GM13977 (cell line): ENCODE data around the gene IRF8.
A peak's percentile ranks its signal among the peaks of the same experiment; 100 is the strongest.

ENCODE experiments used
- DNase-seq: peaks from one replicate; pipeline ENCODE4 v3.0.0; 2012; ENCODE audit warnings: low spot score
- in situ Hi-C: fragments of 300-500 bp; cut with MboI; formaldehyde crosslinking; loops from one replicate; pipeline ENCODE4 v1.12.0; 2022; ENCODE audit warnings: low sequenced_read_pairs, low pct_unique_long_range_greater_than_20kb, mixed read lengths, inconsistent platforms; ENCODE audit not compliant: unreplicated experiment
- TF ChIP-seq, protein P1 (sequence below): IDR thresholded peaks from 2 replicates; pipeline ENCODE4 v1.5.1; 2012; ENCODE audit warnings: mild to moderate bottlenecking, control low read depth; ENCODE audit not compliant: insufficient read depth; ENCODE audit errors: extremely low read depth, missing control alignments

The IRF8 gene

DNA sequence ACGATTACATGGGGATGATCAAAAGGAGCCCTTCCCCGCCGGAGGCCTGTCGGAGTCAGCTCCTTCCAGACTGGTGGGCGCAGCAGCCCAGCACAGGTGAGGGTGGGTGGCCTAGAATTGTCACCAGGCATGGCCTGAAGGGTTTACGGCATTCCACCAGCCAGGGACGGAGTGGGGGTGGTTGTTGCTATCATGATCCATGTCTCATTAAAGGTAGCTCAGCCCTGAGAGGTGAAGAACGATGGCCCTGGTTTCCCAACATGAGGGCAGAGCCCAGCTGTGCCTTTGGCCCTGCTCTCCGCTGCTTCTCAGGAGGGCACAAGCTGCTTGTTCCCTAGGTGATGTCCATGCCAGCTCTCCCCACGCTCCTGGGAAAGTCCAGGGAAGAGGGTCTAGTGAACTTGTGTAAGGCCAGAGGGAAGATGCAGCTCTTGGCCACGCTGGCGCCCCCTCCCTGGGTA, 14.2 kb downstream of the IRF8 start:
- TF ChIP-seq, protein P1, sequence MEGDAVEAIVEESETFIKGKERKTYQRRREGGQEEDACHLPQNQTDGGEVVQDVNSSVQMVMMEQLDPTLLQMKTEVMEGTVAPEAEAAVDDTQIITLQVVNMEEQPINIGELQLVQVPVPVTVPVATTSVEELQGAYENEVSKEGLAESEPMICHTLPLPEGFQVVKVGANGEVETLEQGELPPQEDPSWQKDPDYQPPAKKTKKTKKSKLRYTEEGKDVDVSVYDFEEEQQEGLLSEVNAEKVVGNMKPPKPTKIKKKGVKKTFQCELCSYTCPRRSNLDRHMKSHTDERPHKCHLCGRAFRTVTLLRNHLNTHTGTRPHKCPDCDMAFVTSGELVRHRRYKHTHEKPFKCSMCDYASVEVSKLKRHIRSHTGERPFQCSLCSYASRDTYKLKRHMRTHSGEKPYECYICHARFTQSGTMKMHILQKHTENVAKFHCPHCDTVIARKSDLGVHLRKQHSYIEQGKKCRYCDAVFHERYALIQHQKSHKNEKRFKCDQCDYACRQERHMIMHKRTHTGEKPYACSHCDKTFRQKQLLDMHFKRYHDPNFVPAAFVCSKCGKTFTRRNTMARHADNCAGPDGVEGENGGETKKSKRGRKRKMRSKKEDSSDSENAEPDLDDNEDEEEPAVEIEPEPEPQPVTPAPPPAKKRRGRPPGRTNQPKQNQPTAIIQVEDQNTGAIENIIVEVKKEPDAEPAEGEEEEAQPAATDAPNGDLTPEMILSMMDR, result no peak
- in situ Hi-C loops, result no loop called here
- DNase-seq, result no peak

DNA sequence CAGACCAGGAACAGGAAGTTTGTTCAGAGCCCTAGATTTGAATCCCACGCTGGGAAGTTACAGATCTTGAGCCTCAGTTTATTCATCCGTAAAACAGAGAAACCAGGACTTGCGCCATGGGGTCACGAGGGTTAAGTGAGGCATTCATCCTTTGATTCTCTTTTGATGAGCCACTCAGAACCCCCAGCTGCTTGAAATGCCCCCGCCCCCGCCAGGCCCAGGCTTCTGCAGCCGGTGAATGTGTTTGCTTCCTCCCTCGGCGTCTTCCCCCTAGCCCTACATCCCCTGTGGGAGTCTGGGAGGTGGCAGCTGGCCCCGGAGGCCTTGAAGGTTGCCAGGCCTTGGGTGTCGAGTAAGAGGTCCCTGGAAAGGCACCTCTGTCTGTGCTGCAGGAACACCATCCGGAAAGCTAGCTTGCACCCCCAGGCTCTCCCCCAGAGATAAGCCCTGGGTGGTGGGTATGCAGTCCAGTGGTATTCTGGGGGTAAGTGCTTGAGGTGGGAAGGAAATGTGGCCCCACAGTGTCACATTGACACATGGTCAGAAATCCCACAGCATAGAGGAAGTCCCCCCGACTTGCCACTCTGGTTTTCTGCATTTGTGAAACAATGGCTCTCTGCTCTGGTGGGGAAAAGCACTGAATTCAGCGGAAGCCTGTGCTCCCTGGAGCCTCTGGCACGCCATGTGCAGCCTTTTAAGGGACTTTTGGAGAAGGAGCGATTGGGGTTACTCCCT, 14.9 kb downstream of the IRF8 start:
- in situ Hi-C loops, result no loop called here
- DNase-seq, result no peak
- TF ChIP-seq, protein P1, result no peak

DNA sequence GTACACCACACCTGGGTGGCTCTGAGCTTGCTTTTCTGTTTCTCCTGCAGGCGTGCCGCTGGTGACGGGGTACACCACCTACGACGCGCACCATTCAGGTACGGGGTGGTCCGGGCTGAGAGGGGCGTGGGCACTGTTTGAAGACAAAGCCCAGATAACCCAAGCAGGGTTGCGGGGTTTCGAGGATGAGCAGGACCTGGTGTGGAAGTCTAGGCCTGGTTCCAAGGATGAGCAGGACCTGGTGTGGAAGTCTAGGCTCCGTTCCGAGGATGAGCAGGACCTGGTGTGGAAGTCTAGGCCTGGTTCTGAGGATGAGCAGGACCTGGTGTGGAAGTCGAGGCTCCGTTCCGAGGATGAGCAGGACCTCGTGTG, 15.4 kb downstream of the IRF8 start:
- in situ Hi-C loops, result no loop called here
- TF ChIP-seq, protein P1, result no peak
- DNase-seq, result no peak

DNA sequence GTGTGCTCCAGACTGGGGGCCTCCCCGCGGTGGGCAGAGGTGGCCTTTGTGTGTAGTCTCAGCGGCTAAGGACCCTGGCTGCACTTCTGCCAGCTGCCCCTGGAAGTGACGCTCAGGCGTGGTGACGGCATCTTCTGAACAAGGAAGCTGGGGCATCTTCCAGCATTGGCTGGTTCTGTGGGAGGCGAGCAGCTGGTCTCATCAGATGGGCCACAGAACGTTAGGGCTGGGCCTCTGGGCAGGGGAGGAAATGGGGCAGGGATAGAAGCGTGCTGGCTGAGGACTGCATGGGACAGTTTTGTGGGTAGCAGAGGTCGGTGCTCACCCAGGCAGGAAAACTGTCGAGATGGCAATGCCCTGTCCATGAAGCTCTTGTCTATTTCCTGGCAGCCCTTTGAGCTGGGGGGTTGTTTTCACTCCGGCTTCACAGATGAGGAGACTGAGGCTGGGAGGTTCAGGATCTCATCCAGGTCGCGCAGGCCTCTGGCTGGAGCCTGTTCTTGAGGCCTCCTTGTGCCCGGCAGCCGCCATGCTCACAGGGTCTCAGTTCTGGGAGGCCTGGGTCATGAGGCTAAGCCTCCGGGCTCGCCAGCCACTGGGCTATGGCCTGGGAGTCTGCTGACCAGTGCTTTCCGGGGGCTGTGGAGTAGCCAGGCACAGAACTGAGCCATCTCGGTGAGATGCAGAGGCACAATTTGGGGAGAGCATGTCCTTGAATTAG, 16.3 kb downstream of the IRF8 start:
- no peak for DNase-seq
- TF ChIP-seq, protein P1, result no peak
- in situ Hi-C loops, result no loop called here

DNA sequence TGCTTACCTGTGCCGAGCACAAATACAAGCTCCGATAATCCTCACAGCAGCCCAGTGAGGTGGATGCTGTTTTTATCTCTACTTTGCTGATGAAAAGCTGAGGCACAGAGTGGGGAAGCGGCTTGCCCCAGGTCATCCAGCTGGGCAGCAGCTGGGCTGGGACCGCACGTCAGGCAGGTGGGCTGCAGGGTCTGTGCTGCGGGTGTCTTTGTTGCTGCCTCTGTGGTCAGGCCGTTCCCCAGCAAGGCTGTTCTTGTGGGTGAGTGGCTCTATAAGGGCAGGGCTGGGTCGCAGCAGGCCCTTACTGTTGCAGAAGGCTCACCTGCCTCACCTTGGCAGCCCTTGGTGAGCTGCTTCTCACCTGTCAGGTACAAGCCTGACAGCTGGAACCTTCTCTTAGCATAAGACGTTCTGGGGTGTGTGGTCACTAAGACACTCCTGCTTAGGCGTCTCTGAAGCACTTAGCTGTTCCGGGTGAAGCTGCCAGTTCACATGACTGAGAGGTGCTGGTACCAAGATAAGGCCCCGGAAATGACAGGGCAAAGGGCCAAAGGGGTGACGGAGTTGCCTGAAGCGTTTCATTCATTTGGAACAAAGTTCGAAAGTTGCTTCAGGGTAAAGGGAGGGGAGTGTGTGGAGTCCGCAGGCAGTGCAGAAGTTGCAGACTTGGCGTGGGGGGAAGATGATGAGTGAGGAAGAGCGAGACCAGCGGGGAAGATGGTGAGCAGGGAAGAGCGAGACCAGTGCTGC, 17.4 kb downstream of the IRF8 start:
- no peak for DNase-seq
- TF ChIP-seq, protein P1, result no peak
- in situ Hi-C loops, result no loop called here

DNA sequence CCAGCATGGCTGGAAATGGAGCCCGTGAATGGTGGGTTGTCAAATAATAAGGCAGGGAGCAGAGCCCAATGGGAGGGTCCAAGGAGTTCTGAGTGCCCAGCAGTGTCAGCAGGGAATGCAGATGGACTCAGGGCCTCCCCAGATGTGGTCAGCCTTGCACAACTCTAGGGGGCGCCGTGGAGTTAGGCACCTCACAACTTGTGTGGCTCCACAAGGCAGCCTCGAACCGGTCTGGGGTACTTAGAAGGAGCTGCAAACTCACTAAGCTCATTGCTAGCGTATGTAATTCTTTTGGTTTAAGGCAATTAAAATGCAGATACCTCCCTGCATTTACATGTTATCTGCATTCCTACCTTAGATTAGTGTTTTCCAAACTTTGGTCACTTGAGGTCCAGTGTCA, 18.1 kb downstream of the IRF8 start:
- in situ Hi-C loops, result no loop called here
- DNase-seq, result no peak
- TF ChIP-seq, protein P1, result peak; percentile 54
